Measurements from ENCODE around the gene FRMD3.

FRMD3 gene

GRCh38 chr9:83355024-83355444 is 183.2 kb downstream of the FRMD3 start:
- H3K4me1 Mint-ChIP-seq, result peaks cover 7% of the 10 kb centered on the region
- H3K4me3 Mint-ChIP-seq, result no peak overlapping the region
- TF ChIP-seq CTCF (IDR thresholded peaks at IDR 0.05; ENCODE audit: unreplicated experiment in 3 of 3), result no peak
- peaks cover 6% of the 10 kb centered on the region for H3K9me3 Mint-ChIP-seq
- H3K27me3 Mint-ChIP-seq (ENCODE audit: low read depth), result no peaks in the 10 kb centered on the region
- H3K36me3 Mint-ChIP-seq (ENCODE audit: low read depth), result no peaks in the 10 kb centered on the region
- H3K27ac Mint-ChIP-seq, result no peak overlapping the region

DNA sequence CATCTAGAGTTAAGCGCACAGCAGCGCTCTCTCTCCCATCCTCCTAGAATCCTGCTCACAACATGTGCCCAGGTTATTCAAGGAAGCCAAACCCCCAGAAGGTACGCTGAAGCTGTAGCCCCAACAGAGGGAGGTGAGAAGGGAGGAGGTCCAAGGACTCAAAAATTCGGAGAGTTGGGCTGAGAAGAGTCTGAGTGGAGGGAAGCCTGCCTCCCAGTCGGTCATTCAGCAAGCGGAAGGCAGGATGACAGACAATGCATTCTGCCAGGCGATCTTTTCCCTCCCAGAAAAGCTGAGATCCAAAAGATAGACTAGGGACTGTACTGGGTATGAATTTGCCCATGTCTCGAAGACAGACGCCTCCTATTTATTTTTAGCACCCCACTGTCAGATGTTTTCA is 189.2 kb downstream of the FRMD3 start:
- no peak for TF ChIP-seq CTCF (IDR thresholded peaks at IDR 0.05; ENCODE audit: unreplicated experiment in 3 of 3)
- Mint-ChIP-seq H3K4me1 (peaks cover 22% of the 10 kb centered on the region), H3K27ac (peak overlapping the region; percentile 14 to 53 (median 41)), H3K9me3 (no peaks in the 10 kb centered on the region), H3K36me3 (ENCODE audit: low read depth) (no peaks in the 10 kb centered on the region), H3K4me3 (no peak overlapping the region), H3K27me3 (ENCODE audit: low read depth) (peaks cover 10% of the 10 kb centered on the region)

DNA sequence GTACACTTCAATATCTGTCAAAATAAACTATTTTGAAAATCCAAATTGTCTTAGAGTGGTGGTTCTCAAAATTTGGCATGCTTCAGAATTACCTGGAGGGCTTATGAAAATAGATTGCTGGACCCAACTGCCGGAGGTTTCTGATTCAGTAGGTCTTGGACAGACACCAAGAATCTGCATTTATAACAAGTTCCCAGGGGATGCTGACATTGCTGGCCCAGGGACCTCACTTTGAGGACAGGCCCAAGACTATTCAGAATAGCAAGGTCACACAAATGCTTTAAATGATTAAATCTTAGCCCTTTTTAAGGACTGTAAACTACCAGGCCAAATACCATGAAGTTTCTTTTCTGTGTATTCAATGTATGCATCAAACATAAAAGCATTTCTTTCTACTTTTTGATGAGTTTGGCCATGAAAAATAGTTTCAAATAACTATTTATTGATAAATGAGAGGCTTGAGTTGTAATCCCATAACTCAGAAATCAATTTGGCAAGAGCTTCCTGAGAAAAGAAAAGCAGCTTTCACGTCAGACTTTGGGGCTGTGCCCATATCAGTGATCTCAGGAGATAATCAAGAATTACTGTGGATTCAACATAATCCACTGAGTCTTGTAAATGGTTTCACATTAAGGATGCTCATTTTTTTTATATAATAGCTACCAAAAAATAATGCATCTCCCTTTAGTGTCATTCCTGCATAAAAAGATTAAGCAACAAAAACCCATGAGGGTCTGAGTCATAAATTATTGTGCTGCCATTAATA is 191.4 kb downstream of the FRMD3 start:
- no peaks in the 10 kb centered on the region for H3K36me3 Mint-ChIP-seq (ENCODE audit: low read depth)
- no peak for TF ChIP-seq CTCF (IDR thresholded peaks at IDR 0.05; ENCODE audit: unreplicated experiment in 3 of 3)
- H3K4me1 Mint-ChIP-seq, result peaks cover 22% of the 10 kb centered on the region
- peak overlapping the region in 1 of 3 experiments; percentile 38 for H3K27ac Mint-ChIP-seq
- no peaks in the 10 kb centered on the region for H3K9me3 Mint-ChIP-seq
- H3K27me3 Mint-ChIP-seq (ENCODE audit: low read depth), result peaks cover 13% of the 10 kb centered on the region
- H3K4me3 Mint-ChIP-seq, result no peak overlapping the region

DNA sequence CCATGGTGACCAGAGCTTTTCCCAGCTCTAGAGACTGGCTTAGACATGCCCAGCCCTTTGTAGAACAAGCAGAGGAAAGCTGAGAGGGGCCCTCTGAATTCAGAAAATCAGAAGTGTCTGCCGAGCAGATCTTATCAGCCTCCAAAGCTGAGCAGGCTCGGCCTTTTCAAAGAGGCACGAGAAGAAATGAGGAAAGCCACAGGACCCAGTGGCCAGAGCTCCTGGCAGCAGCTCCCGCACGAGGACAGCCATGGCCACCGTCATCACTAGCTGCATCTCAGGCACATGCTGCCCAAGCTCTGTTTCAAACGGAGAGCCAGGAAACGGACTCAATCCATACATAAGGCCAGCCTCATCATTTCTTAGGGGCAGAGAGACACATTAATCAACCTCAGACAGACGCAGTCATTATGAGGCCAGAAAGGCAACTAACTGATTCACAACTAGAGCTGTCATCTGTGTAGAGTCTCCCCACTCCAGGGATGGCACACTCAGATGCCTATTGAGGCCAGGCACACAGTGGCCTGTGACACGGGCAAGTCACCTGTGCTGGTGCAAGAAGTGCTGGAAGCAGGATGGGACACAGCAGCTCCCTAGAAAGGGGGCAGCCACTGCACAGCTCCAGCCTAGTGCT is 194.7 kb downstream of the FRMD3 start:
- Mint-ChIP-seq H3K27ac (no peak overlapping the region), H3K4me1 (peaks cover 8% of the 10 kb centered on the region), H3K27me3 (ENCODE audit: low read depth) (peaks cover 10% of the 10 kb centered on the region), H3K36me3 (ENCODE audit: low read depth) (no peaks in the 10 kb centered on the region), H3K4me3 (no peak overlapping the region), H3K9me3 (no peaks in the 10 kb centered on the region)
- no peak for TF ChIP-seq CTCF (IDR thresholded peaks at IDR 0.05; ENCODE audit: unreplicated experiment in 3 of 3)

DNA sequence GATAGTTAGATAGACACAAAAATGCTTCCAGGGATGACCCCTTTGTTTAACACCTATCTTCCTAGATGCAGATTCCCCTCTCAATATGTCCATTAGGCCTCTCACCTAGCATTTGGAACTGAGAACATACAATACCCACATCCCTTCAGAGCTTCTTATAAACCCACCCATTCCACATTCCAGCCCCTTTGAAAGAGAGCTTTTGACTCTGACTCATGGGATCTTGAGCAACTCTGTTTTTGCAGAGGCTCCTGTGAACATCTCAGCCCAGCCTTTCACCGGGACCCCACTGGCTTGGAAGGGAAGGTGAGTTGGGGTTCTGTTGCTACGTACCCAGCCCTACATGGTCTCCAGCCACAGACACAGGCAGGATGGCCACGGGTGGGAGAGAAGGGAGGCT is 195.5 kb downstream of the FRMD3 start:
- H3K36me3 Mint-ChIP-seq (ENCODE audit: low read depth), result no peaks in the 10 kb centered on the region
- no peaks in the 10 kb centered on the region for H3K9me3 Mint-ChIP-seq
- no peak for TF ChIP-seq CTCF (IDR thresholded peaks at IDR 0.05; ENCODE audit: unreplicated experiment in 3 of 3)
- H3K4me3 Mint-ChIP-seq, result no peak overlapping the region
- peaks cover 10% of the 10 kb centered on the region for H3K27me3 Mint-ChIP-seq (ENCODE audit: low read depth)
- peaks cover 8% of the 10 kb centered on the region for H3K4me1 Mint-ChIP-seq
- H3K27ac Mint-ChIP-seq, result no peak overlapping the region

- Mint-ChIP-seq H3K27me3 (ENCODE audit: low read depth) (peaks cover 10% of the 10 kb centered on the region), H3K36me3 (ENCODE audit: low read depth) (no peaks in the 10 kb centered on the region), H3K4me3 (no peak overlapping the region), H3K4me1 (peaks cover 8% of the 10 kb centered on the region), H3K27ac (no peak overlapping the region), H3K9me3 (no peaks in the 10 kb centered on the region)
- TF ChIP-seq CTCF (IDR thresholded peaks at IDR 0.05; ENCODE audit: unreplicated experiment in 3 of 3), result no peak
These were observed 196.2 kb downstream of the FRMD3 start for GRCh38 chr9:83342006-83342405.
